Measurements from ENCODE around the gene HLCS. TPM values are rescaled to one million over a fixed set of nuclear protein-coding genes. Genes with fewer than 3 reads are reported as not detected.

The HLCS gene
- total RNA-seq, 1 experiment from 2014 or later = 12.7 TPM

DNA sequence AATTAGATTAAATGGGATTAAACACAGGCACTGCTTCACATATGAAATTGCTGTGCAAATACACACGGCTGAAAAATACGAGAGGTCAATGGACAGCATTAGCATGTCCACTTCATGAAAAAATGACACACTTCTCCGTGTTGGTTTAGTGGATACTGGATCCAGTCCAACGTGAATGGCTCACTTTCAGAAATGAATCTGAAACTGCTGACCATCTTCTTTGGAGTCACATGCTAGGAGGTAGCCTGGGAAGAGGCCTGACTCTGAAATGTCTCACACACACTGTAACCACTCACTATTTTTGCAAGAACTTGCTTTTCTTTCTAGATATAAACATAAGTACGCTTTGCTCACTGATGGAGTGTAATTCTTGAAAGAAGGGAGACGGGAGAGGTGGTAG lies 127.3 kb downstream of the HLCS start:
- H2AFZ ChIP-seq (ENCODE audit: low read length) = no peak overlapping the region
- no peak overlapping the region for H2BK20ac ChIP-seq (ENCODE audit: low read depth, low read length, poor library complexity, severe bottlenecking)
- no peak overlapping the region for H3K4ac ChIP-seq (ENCODE audit: low read depth, low read length)
- no peaks in the 10 kb centered on the region for H3K9me3 ChIP-seq (ENCODE audit: control insufficient read depth, low read depth, low read length)
- no peak overlapping the region for H3K27ac ChIP-seq (ENCODE audit: insufficient read length, low read depth, low read length)
- H3K27me3 ChIP-seq (ENCODE audit: insufficient read depth, low read length) = no peaks in the 10 kb centered on the region
- H3K4me3 Mint-ChIP-seq = no peak overlapping the region
- H2BK120ac ChIP-seq (ENCODE audit: low read depth, low read length, poor library complexity, severe bottlenecking) = no peak overlapping the region
- no peak overlapping the region for H3K14ac ChIP-seq (ENCODE audit: insufficient read depth, low read length)
- H3K18ac ChIP-seq (ENCODE audit: insufficient read length, low read depth, low read length) = no peak overlapping the region
- no peak overlapping the region for H3K27ac Mint-ChIP-seq
- no peak overlapping the region for H2BK15ac ChIP-seq (ENCODE audit: low read depth, low read length)
- no peak overlapping the region for H4K91ac ChIP-seq (ENCODE audit: insufficient read length, low read depth, low read length)
- no peaks in the 10 kb centered on the region for H3K27me3 Mint-ChIP-seq (ENCODE audit: low read depth)
- H3K23me2 ChIP-seq (ENCODE audit: insufficient read length, low read depth, low read length, poor library complexity, severe bottlenecking) = no peaks in the 10 kb centered on the region
- H2BK5ac ChIP-seq (ENCODE audit: insufficient read length, low read length) = no peak overlapping the region
- H3K9me3 Mint-ChIP-seq = no peaks in the 10 kb centered on the region
- H4K20me1 ChIP-seq (ENCODE audit: control insufficient read depth, insufficient read depth, insufficient read length) = no peaks in the 10 kb centered on the region
- no peaks in the 10 kb centered on the region for H3K79me2 ChIP-seq (ENCODE audit: insufficient read depth, low read length)
- no peaks in the 10 kb centered on the region for H3K4me1 ChIP-seq (ENCODE audit: insufficient read depth, low read length)
- H3K9ac ChIP-seq (ENCODE audit: extremely low read depth, insufficient read length, low read length) = no peak overlapping the region
- no peak overlapping the region for H2AK5ac ChIP-seq (ENCODE audit: insufficient read length, low read length)
- H3K79me1 ChIP-seq (ENCODE audit: insufficient read depth, low read depth, low read length, poor library complexity, severe bottlenecking) = no peaks in the 10 kb centered on the region
- no peak overlapping the region for H3K4me2 ChIP-seq (ENCODE audit: insufficient read depth, insufficient read length, low read length)
- no peak for DNase-seq
- no peaks in the 10 kb centered on the region for H3K4me1 Mint-ChIP-seq
- no peak overlapping the region for H3T11ph ChIP-seq (ENCODE audit: low read length)
- H3K36me3 Mint-ChIP-seq (ENCODE audit: insufficient read depth in 1 of 3, low read depth in 3 of 3) = no peaks in the 10 kb centered on the region
- TF ChIP-seq, protein P1, sequence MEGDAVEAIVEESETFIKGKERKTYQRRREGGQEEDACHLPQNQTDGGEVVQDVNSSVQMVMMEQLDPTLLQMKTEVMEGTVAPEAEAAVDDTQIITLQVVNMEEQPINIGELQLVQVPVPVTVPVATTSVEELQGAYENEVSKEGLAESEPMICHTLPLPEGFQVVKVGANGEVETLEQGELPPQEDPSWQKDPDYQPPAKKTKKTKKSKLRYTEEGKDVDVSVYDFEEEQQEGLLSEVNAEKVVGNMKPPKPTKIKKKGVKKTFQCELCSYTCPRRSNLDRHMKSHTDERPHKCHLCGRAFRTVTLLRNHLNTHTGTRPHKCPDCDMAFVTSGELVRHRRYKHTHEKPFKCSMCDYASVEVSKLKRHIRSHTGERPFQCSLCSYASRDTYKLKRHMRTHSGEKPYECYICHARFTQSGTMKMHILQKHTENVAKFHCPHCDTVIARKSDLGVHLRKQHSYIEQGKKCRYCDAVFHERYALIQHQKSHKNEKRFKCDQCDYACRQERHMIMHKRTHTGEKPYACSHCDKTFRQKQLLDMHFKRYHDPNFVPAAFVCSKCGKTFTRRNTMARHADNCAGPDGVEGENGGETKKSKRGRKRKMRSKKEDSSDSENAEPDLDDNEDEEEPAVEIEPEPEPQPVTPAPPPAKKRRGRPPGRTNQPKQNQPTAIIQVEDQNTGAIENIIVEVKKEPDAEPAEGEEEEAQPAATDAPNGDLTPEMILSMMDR (conservative IDR thresholded peaks at IDR 0.05) = no peak
- no peak overlapping the region for H4K8ac ChIP-seq (replicated peaks; ENCODE audit: insufficient read length, low read depth, low read length)
- WGBS (ENCODE audit: extremely low coverage, insufficient read length, low lambda C conversion rate) = no CpG with 5 or more reads among the region's 6 CpGs
- no peak overlapping the region for H2BK12ac ChIP-seq (ENCODE audit: insufficient read length, low read depth, low read length)
- H3K23ac ChIP-seq (ENCODE audit: insufficient read length, low read depth, low read length) = no peak overlapping the region
- no peak overlapping the region for H3K56ac ChIP-seq (ENCODE audit: insufficient read length, low read depth, low read length)
- no peak overlapping the region for H4K5ac ChIP-seq (ENCODE audit: insufficient read length, low read depth, low read length)

All from H9 (cell line).